ENCODE results near the gene PYCR2. TPM values are rescaled to one million over a fixed set of nuclear protein-coding genes. Genes with fewer than 3 reads are reported as not detected.
A peak's percentile ranks its signal among the peaks of the same experiment; 100 is the strongest.

Gene PYCR2
- total RNA-seq, 2 donors from 2014 or later = 34.2 to 52.4 TPM

DNA sequence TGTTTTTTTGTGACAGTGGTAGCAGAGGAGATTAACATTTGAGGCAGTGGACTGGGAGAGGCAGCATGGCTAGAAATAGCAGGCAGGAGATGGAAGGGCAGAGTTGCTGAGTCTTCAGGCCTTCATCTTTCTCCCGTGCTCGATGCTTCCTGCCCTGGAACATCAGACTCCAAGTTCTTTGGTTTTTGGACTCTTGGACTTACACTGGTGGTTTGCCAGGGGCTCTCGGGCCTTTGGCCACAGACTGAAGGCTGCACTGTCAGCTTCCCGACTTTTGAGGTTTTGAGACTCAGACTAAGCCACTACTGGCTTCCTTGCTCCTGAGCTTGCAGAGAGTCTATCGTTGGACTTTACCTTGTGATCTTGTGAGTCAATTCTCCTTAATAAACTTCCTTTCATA lies 41.2 kb upstream of the PYCR2 start:
- Histone ChIP-seq H3K4me1 (peaks cover 7% of the 10 kb centered on the region), H3K36me3 (replicated peaks in 1 of 2; ENCODE audit: insufficient read depth in 1 of 2, low read depth in 2 of 2) (no peaks in the 10 kb centered on the region), H3K27ac (no peak overlapping the region), H3K9me3 (no peaks in the 10 kb centered on the region), H3K27me3 (no peaks in the 10 kb centered on the region), H3K4me3 (no peak overlapping the region)
- intact Hi-C loops (cut with DNase I) = no loop called here
- WGBS, 2 donors = 54 to 59% methylated on average over 5 of the region's 5 CpGs
- DNase-seq (no peak), ATAC-seq (no peak)
- TF ChIP-seq, protein P1, sequence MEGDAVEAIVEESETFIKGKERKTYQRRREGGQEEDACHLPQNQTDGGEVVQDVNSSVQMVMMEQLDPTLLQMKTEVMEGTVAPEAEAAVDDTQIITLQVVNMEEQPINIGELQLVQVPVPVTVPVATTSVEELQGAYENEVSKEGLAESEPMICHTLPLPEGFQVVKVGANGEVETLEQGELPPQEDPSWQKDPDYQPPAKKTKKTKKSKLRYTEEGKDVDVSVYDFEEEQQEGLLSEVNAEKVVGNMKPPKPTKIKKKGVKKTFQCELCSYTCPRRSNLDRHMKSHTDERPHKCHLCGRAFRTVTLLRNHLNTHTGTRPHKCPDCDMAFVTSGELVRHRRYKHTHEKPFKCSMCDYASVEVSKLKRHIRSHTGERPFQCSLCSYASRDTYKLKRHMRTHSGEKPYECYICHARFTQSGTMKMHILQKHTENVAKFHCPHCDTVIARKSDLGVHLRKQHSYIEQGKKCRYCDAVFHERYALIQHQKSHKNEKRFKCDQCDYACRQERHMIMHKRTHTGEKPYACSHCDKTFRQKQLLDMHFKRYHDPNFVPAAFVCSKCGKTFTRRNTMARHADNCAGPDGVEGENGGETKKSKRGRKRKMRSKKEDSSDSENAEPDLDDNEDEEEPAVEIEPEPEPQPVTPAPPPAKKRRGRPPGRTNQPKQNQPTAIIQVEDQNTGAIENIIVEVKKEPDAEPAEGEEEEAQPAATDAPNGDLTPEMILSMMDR (IDR thresholded peaks at IDR 0.05) = no peak
- no peak for TF ChIP-seq POLR2A (IDR thresholded peaks at IDR 0.05)

GRCh38 chr1:225963735-225964530 lies 39.9 kb upstream of the PYCR2 start:
- Histone ChIP-seq H3K27ac (no peak overlapping the region), H3K27me3 (no peaks in the 10 kb centered on the region), H3K4me3 (no peak overlapping the region), H3K4me1 (peaks cover 7% of the 10 kb centered on the region), H3K9me3 (no peaks in the 10 kb centered on the region), H3K36me3 (replicated peaks in 1 of 2; ENCODE audit: insufficient read depth in 1 of 2, low read depth in 2 of 2) (no peaks in the 10 kb centered on the region)
- DNase-seq = no peak
- TF ChIP-seq POLR2A (IDR thresholded peaks at IDR 0.05) = no peak
- TF ChIP-seq, protein P1 (IDR thresholded peaks at IDR 0.05) = no peak
- WGBS, 2 donors = 90 to 92% methylated on average over 15 of the region's 15 CpGs
- intact Hi-C loops (cut with DNase I) = no loop called here
- no peak for ATAC-seq

- Histone ChIP-seq H3K4me3 (no peak overlapping the region), H3K27ac (no peak overlapping the region), H3K4me1 (peaks cover 7% of the 10 kb centered on the region), H3K27me3 (no peaks in the 10 kb centered on the region), H3K36me3 (replicated peaks in 1 of 2; ENCODE audit: insufficient read depth in 1 of 2, low read depth in 2 of 2) (no peaks in the 10 kb centered on the region), H3K9me3 (no peaks in the 10 kb centered on the region)
- WGBS, 2 donors = 20 to 21% methylated on average over 18 to 21 of the region's 21 CpGs
- peak; percentile 89 for ATAC-seq
- intact Hi-C loops (cut with DNase I) = no loop called here
- peak; percentile 66 to 83 (median 71) for DNase-seq
- TF ChIP-seq, protein P1 (IDR thresholded peaks at IDR 0.05) = peak; percentile 63 to 76 (median 64)
- TF ChIP-seq POLR2A (IDR thresholded peaks at IDR 0.05) = no peak
Measured at GRCh38 chr1:225962440-225962975, 38.5 kb upstream of the PYCR2 start.

GRCh38 chr1:225961659-225962439 lies 37.8 kb upstream of the PYCR2 start:
- ATAC-seq (peak; percentile 21), DNase-seq (no peak)
- H3K4me1 ChIP-seq = peaks cover 7% of the 10 kb centered on the region
- no peak overlapping the region for H3K27ac ChIP-seq
- no peak overlapping the region for H3K4me3 ChIP-seq
- intact Hi-C loops (cut with DNase I) = no loop called here
- TF ChIP-seq, protein P1 (IDR thresholded peaks at IDR 0.05) = no peak
- no peak for TF ChIP-seq POLR2A (IDR thresholded peaks at IDR 0.05)
- 54 to 56% methylated on average over 20 of the region's 20 CpGs for WGBS, 2 donors
- H3K27me3 ChIP-seq = no peaks in the 10 kb centered on the region
- no peaks in the 10 kb centered on the region for H3K9me3 ChIP-seq
- H3K36me3 ChIP-seq (replicated peaks in 1 of 2; ENCODE audit: insufficient read depth in 1 of 2, low read depth in 2 of 2) = no peaks in the 10 kb centered on the region

Measured in body of pancreas (tissue), 4 donors.